GM21381 (cell line): ENCODE measurements around the gene FCHO2.
"Not testable (repeated sequence)": the region's sequence is repeated elsewhere in the genome, so short reads cannot be mapped to it uniquely, and the experiment has no call there.

Experiments
- ATAC-seq: cut with Tn5 transposase; IDR thresholded peaks from one replicate; pipeline ENCODE4 v1.9.1; 2021; ENCODE audit warnings: mild to moderate bottlenecking, moderate library complexity; ENCODE audit not compliant: unreplicated experiment

The FCHO2 gene

GRCh38 chr5:72955768-72956323, at the start of gene FCHO2:
Gene FCHO2, plus strand, starts transcription at chr5:72956041. Its CDS starts 56 bp downstream, at chr5:72956097.
- peak; percentile 93 for ATAC-seq

GRCh38 chr5:72906806-72907205, 49.0 kb upstream of the FCHO2 start:
- no peak for ATAC-seq

- ATAC-seq: no peak
These were observed 47.2 kb upstream of the FCHO2 start for GRCh38 chr5:72908664-72909063.

GRCh38 chr5:72917371-72917776, 38.5 kb upstream of the FCHO2 start:
- ATAC-seq: no peak

- no peak for ATAC-seq
These were observed 34.9 kb upstream of the FCHO2 start for GRCh38 chr5:72920690-72921502.

GRCh38 chr5:72921886-72922285, 34.0 kb upstream of the FCHO2 start:
- no peak for ATAC-seq

GRCh38 chr5:72922422-72922821, 33.4 kb upstream of the FCHO2 start:
- ATAC-seq: no peak

- no peak for ATAC-seq
These were observed 30.4 kb upstream of the FCHO2 start for GRCh38 chr5:72925336-72926010.

GRCh38 chr5:72932686-72933085, 23.2 kb upstream of the FCHO2 start:
- not testable (repeated sequence) for ATAC-seq

GRCh38 chr5:72934953-72935725, 20.7 kb upstream of the FCHO2 start:
- not testable (repeated sequence) for ATAC-seq

GRCh38 chr5:72936893-72937292, 18.9 kb upstream of the FCHO2 start:
- no peak for ATAC-seq

- no peak for ATAC-seq
These were observed 18.3 kb upstream of the FCHO2 start for GRCh38 chr5:72937517-72938061.

GRCh38 chr5:72938206-72938605, 17.6 kb upstream of the FCHO2 start:
- no peak for ATAC-seq

GRCh38 chr5:72940082-72940481, 15.8 kb upstream of the FCHO2 start:
- ATAC-seq: no peak

- no peak for ATAC-seq
These were observed 12.5 kb upstream of the FCHO2 start for GRCh38 chr5:72943307-72943706.

- no peak for ATAC-seq
These were observed 8.3 kb upstream of the FCHO2 start for GRCh38 chr5:72947498-72947897.

- no peak for ATAC-seq
These were observed 6.4 kb upstream of the FCHO2 start for GRCh38 chr5:72949481-72949880.

- no peak for ATAC-seq
These were observed 4.0 kb upstream of the FCHO2 start for GRCh38 chr5:72951671-72952468.

- no peak for ATAC-seq
These were observed 1.5 kb upstream of the FCHO2 start for GRCh38 chr5:72954389-72954788.

GRCh38 chr5:72955143-72955767, 586 bp upstream of the FCHO2 start:
- peak; percentile 38 for ATAC-seq
